Measurements from ENCODE around the gene TMOD1.

DNA sequence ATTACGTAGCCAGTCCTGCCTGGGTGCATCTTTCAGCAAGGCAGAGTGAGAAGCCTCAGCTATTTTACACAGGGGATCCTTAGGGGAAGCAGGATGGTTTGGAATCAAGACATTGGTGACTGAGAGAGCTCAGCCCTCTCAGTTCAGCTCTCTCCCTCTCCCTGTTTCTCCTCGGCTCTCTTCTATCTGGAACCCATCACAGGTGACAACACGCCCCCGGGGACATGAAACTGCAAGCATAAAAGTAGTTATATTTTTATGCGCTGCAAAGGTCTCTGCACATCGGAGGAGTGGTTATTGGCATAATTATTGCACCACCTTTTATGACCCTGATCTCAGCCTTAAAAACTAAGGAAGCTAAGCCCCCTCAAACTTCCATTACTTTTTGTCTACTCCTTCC lies 14.2 kb downstream of the TMOD1 start:
- TF ChIP-seq SMC3 (IDR thresholded peaks at IDR 0.05; ENCODE audit: low read depth, low read length) = no peak
- TF ChIP-seq, protein P1, sequence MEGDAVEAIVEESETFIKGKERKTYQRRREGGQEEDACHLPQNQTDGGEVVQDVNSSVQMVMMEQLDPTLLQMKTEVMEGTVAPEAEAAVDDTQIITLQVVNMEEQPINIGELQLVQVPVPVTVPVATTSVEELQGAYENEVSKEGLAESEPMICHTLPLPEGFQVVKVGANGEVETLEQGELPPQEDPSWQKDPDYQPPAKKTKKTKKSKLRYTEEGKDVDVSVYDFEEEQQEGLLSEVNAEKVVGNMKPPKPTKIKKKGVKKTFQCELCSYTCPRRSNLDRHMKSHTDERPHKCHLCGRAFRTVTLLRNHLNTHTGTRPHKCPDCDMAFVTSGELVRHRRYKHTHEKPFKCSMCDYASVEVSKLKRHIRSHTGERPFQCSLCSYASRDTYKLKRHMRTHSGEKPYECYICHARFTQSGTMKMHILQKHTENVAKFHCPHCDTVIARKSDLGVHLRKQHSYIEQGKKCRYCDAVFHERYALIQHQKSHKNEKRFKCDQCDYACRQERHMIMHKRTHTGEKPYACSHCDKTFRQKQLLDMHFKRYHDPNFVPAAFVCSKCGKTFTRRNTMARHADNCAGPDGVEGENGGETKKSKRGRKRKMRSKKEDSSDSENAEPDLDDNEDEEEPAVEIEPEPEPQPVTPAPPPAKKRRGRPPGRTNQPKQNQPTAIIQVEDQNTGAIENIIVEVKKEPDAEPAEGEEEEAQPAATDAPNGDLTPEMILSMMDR (IDR thresholded peaks at IDR 0.05) = no peak
- no peak for TF ChIP-seq EP300 (IDR thresholded peaks at IDR 0.05; ENCODE audit: borderline replicate concordance in 1 of 2, low read depth in 1 of 2, low read length in 1 of 2)
- TF ChIP-seq MXI1 (IDR thresholded peaks at IDR 0.05; ENCODE audit: low read depth, low read length) = no peak
- TF ChIP-seq POLR2AphosphoS5 (IDR thresholded peaks at IDR 0.05; ENCODE audit: low read depth, low read length) = no peak
- TF ChIP-seq, protein P2, sequence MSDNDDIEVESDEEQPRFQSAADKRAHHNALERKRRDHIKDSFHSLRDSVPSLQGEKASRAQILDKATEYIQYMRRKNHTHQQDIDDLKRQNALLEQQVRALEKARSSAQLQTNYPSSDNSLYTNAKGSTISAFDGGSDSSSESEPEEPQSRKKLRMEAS (IDR thresholded peaks at IDR 0.05; ENCODE audit: low read depth) = no peak
- TF ChIP-seq, protein P3, sequence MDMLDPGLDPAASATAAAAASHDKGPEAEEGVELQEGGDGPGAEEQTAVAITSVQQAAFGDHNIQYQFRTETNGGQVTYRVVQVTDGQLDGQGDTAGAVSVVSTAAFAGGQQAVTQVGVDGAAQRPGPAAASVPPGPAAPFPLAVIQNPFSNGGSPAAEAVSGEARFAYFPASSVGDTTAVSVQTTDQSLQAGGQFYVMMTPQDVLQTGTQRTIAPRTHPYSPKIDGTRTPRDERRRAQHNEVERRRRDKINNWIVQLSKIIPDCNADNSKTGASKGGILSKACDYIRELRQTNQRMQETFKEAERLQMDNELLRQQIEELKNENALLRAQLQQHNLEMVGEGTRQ (IDR thresholded peaks at IDR 0.05; ENCODE audit: borderline replicate concordance, low read depth, low read length) = no peak
- TF ChIP-seq RAD21 (IDR thresholded peaks at IDR 0.05; ENCODE audit: low read length) = no peak
